DND-41 (cell line): ENCODE measurements around the gene IMPDH2.

Experiments used
- ATAC-seq: fragments of 200-7000 bp; cut with Tn5 transposase; 3 replicates; pipeline ENCODE4 v1.9.1; 2021; ENCODE audit warnings: low read depth; ENCODE audit not compliant: insufficient read depth
- DNase-seq: peaks from one replicate; pipeline ENCODE4 v3.0.0-alpha.2; 2020
- H2AFZ ChIP-seq: 2 replicates; pipeline ENCODE4 v1.6.0; 2012; ENCODE audit warnings: low read depth, low read length
- H3K27ac ChIP-seq: 2 replicates; pipeline ENCODE4 v1.5.1; 2012; ENCODE audit warnings: low read length, inconsistent platforms
- H3K27me3 ChIP-seq: fragments of 200-600 bp; sonication (generic); 2 replicates; pipeline ENCODE4 v1.6.0; 2012; ENCODE audit warnings: low read length, mild to moderate bottlenecking, inconsistent platforms; ENCODE audit not compliant: insufficient read depth, poor library complexity
- H3K36me3 ChIP-seq: 2 replicates; pipeline ENCODE4 v1.5.1; 2012; ENCODE audit warnings: low read length, inconsistent platforms; ENCODE audit not compliant: insufficient read depth
- H3K4me1 ChIP-seq: 2 replicates; pipeline ENCODE4 v1.5.1; 2012; ENCODE audit warnings: mild to moderate bottlenecking, low read length; ENCODE audit not compliant: insufficient read depth
- H3K4me2 ChIP-seq: 2 replicates; pipeline ENCODE4 v1.6.0; 2012; ENCODE audit warnings: mild to moderate bottlenecking, moderate library complexity, low read length, inconsistent platforms; ENCODE audit not compliant: insufficient read depth
- H3K4me3 ChIP-seq, 2 experiments: fragments of 200-600 bp in 1 of 2; shearing (Covaris generic) in 1 of 2; 2 replicates each; pipeline ENCODE4 v1.5.1; 2012 to 2016; ENCODE audit warnings: inconsistent platforms in 2 of 2, low read length in 2 of 2, mild to moderate bottlenecking in 2 of 2, low read depth in 1 of 2, moderate library complexity in 1 of 2
- H3K79me2 ChIP-seq: 2 replicates; pipeline ENCODE4 v1.6.0; 2012; ENCODE audit warnings: low read length, inconsistent platforms; ENCODE audit not compliant: insufficient read depth
- H3K9ac ChIP-seq: 2 replicates; pipeline ENCODE4 v1.6.0; 2012; ENCODE audit warnings: low read depth, mild to moderate bottlenecking, inconsistent platforms, low read length, moderate library complexity
- H3K9me3 ChIP-seq: 2 replicates; pipeline ENCODE4 v1.5.1; 2012; ENCODE audit warnings: low read length, moderate library complexity, mild to moderate bottlenecking, inconsistent platforms; ENCODE audit not compliant: insufficient read depth, severe bottlenecking
- H4K20me1 ChIP-seq: 2 replicates; pipeline ENCODE4 v1.6.0; 2012; ENCODE audit warnings: low read length; ENCODE audit not compliant: insufficient read depth
- EZH2 ChIP-seq: IDR thresholded peaks from 3 replicates; pipeline ENCODE4 v1.6.1; 2012; ENCODE audit warnings: borderline replicate concordance, low read depth, mild to moderate bottlenecking, moderate library complexity, low read length, inconsistent platforms; ENCODE audit not compliant: severe bottlenecking
- TF ChIP-seq, protein P1 (sequence below): IDR thresholded peaks from 2 replicates; pipeline ENCODE4 v1.5.1; 2012; ENCODE audit warnings: borderline replicate concordance, low read length, moderate library complexity, mild to moderate bottlenecking; ENCODE audit not compliant: poor library complexity, severe bottlenecking; ENCODE audit errors: extremely low read depth

The IMPDH2 gene

DNA sequence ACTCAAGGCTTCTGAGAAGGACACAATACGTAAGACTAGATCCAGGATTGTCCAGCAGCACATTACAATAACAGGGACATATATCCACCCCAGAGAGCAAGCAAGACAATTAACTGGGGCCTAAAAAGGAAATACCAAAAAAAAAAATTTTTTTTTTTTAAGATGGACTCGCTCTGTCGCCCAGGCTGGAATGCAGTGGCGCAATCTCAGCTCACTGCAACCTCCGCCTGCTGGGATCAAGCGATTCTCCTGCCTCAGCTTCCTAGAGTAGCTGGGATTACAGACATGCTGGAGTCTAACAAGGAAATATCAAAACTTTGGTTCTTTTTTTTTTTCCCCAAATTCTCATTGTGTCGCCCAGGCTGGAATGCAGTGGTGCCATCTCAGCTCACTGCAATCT is 28.8 kb upstream of the IMPDH2 start:
- Histone ChIP-seq H4K20me1 (peaks cover 17% of the 10 kb centered on the region; the same call in 1 of the 2 replicates), H3K36me3 (peaks cover 81% of the 10 kb centered on the region), H3K27ac (no peak overlapping the region), H3K9me3 (no peaks in the 10 kb centered on the region), H3K4me1 (no peaks in the 10 kb centered on the region), H3K27me3 (no peaks in the 10 kb centered on the region), H3K9ac (no peak overlapping the region), H3K79me2 (peaks cover 48% of the 10 kb centered on the region), H2AFZ (no peak overlapping the region), H3K4me3 (no peak overlapping the region), H3K4me2 (no peak overlapping the region)
- TF ChIP-seq, protein P1, sequence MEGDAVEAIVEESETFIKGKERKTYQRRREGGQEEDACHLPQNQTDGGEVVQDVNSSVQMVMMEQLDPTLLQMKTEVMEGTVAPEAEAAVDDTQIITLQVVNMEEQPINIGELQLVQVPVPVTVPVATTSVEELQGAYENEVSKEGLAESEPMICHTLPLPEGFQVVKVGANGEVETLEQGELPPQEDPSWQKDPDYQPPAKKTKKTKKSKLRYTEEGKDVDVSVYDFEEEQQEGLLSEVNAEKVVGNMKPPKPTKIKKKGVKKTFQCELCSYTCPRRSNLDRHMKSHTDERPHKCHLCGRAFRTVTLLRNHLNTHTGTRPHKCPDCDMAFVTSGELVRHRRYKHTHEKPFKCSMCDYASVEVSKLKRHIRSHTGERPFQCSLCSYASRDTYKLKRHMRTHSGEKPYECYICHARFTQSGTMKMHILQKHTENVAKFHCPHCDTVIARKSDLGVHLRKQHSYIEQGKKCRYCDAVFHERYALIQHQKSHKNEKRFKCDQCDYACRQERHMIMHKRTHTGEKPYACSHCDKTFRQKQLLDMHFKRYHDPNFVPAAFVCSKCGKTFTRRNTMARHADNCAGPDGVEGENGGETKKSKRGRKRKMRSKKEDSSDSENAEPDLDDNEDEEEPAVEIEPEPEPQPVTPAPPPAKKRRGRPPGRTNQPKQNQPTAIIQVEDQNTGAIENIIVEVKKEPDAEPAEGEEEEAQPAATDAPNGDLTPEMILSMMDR = no peak
- no peak for TF ChIP-seq EZH2
- DNase-seq = no peak
- ATAC-seq = no peak

DNA sequence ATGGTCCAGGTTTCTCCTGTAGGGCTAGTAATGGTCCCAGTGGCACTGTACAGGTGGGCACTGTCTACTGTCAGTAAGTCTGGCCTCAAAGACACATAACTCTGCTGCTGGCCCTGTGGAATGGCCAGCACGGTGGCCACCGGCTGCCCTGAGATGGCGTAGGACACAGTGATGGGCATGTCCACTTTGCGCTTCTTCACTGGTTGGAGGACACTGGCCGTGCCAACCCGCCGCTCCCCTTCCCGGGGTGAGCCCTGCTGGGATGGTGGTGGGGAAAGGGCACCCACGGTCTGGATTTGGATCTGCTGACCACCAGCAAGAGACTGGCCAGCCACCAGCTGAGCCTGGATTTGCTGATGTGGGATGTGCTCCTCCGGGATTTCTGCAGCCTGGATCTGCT is 28.1 kb upstream of the IMPDH2 start:
- ATAC-seq (0 out of 3 replicates have a peak, but pooled peaks have one; percentile 17), DNase-seq (no peak)
- Histone ChIP-seq H3K79me2 (peaks cover 50% of the 10 kb centered on the region), H3K36me3 (peaks cover 83% of the 10 kb centered on the region), H3K4me2 (no peak overlapping the region), H3K9ac (no peak overlapping the region), H3K4me1 (no peaks in the 10 kb centered on the region), H3K27ac (no peak overlapping the region), H3K9me3 (no peaks in the 10 kb centered on the region), H3K27me3 (no peaks in the 10 kb centered on the region), H3K4me3 (no peak overlapping the region), H4K20me1 (peaks cover 17% of the 10 kb centered on the region; the same call in 1 of the 2 replicates), H2AFZ (no peak overlapping the region)
- TF ChIP-seq, protein P1 = no peak
- no peak for TF ChIP-seq EZH2

DNA sequence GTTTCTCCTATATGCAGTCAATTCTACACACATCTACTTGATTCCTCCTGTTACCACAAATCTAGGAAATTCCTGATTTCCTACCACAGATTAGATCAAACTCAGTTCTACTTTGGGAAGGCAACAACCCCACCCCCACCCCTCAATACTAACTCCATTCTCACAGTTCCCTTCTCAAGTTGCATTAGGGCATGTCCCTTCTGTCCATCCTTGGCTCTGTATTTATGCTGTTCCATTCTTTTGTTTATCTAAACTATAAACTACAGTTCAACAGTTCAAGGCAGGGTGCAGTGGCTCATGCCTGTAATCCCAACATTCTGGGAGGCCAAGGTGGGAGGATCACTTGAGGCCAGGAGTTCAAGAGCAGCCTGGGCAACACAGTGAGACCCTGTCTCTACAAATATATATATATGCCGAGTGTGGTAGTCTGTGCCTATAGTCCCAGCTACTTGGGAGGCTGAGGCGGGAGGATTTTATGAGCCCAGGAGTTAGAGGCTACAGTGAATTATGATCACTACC is 25.2 kb upstream of the IMPDH2 start:
- Histone ChIP-seq H4K20me1 (peaks cover 15% of the 10 kb centered on the region; the same call in 1 of the 2 replicates), H3K9ac (no peak overlapping the region), H3K4me2 (no peak overlapping the region), H3K36me3 (peaks cover 86% of the 10 kb centered on the region), H3K27ac (no peak overlapping the region), H3K4me3 (no peak overlapping the region), H3K4me1 (no peaks in the 10 kb centered on the region), H2AFZ (no peak overlapping the region), H3K79me2 (peaks cover 51% of the 10 kb centered on the region), H3K9me3 (no peaks in the 10 kb centered on the region), H3K27me3 (no peaks in the 10 kb centered on the region)
- DNase-seq = no peak
- TF ChIP-seq EZH2 = no peak
- TF ChIP-seq, protein P1 = no peak
- no peak for ATAC-seq
